ENCODE measurements around the gene NUBPL.

- TF ChIP-seq CTCF (IDR thresholded peaks at IDR 0.05) (no peak), POLR2AphosphoS5 (IDR thresholded peaks at IDR 0.05) (no peak), POLR2A (IDR thresholded peaks at IDR 0.05) (no peak)
Observed at GRCh38 chr14:31894351-31894750, 333.1 kb downstream of the NUBPL start.
